HG03103 (cell line): ENCODE data around the gene MYT1.

ENCODE experiments used
- ATAC-seq: cut with Tn5 transposase; IDR thresholded peaks from one replicate; pipeline ENCODE4 v1.9.1; 2021; ENCODE audit warnings: low read depth; ENCODE audit not compliant: unreplicated experiment

The MYT1 gene

GRCh38 chr20:64211874-64212658 lies 47.8 kb downstream of the MYT1 start:
- ATAC-seq: no peak

GRCh38 chr20:64212755-64213154 lies 48.5 kb downstream of the MYT1 start:
- no peak for ATAC-seq

GRCh38 chr20:64214113-64214512 lies 49.9 kb downstream of the MYT1 start:
- ATAC-seq: no peak

GRCh38 chr20:64214952-64215351 lies 50.7 kb downstream of the MYT1 start:
- no peak for ATAC-seq

- no peak for ATAC-seq
Observed at GRCh38 chr20:64216036-64216435, 51.8 kb downstream of the MYT1 start.

- no peak for ATAC-seq
Observed at GRCh38 chr20:64216910-64217309, 52.7 kb downstream of the MYT1 start.

GRCh38 chr20:64217539-64218221 lies 53.4 kb downstream of the MYT1 start:
- no peak for ATAC-seq

GRCh38 chr20:64219202-64219601 lies 55.0 kb downstream of the MYT1 start:
- ATAC-seq: no peak

GRCh38 chr20:64219730-64220129 lies 55.5 kb downstream of the MYT1 start:
- ATAC-seq: no peak

- ATAC-seq: no peak
Observed at GRCh38 chr20:64220420-64220819, 56.2 kb downstream of the MYT1 start.

- no peak for ATAC-seq
Observed at GRCh38 chr20:64220891-64221527, 56.8 kb downstream of the MYT1 start.

GRCh38 chr20:64222291-64222735 lies 58.1 kb downstream of the MYT1 start:
- no peak for ATAC-seq

GRCh38 chr20:64222851-64223525 lies 58.7 kb downstream of the MYT1 start:
- no peak for ATAC-seq

- no peak for ATAC-seq
Observed at GRCh38 chr20:64223526-64224067, 59.3 kb downstream of the MYT1 start.

- no peak for ATAC-seq
Observed at GRCh38 chr20:64224351-64225170, 60.3 kb downstream of the MYT1 start.

GRCh38 chr20:64225171-64225595 lies 60.9 kb downstream of the MYT1 start:
- no peak for ATAC-seq

GRCh38 chr20:64225828-64226598 lies 61.8 kb downstream of the MYT1 start:
- no peak for ATAC-seq

- no peak for ATAC-seq
Observed at GRCh38 chr20:64226686-64227580, 62.7 kb downstream of the MYT1 start.
